Right ventricle myocardium inferior (tissue), 1 donor: ENCODE measurements around the gene B4GALNT4. TPM values are rescaled to one million over a fixed set of nuclear protein-coding genes. Genes with fewer than 3 reads are reported as not detected.

Source experiments
- ATAC-seq: fragments of 200-7000 bp; cut with Tn5 transposase; one replicate; pipeline ENCODE4 v1.9.1; 2020; ENCODE audit warnings: mild to moderate bottlenecking, moderate library complexity
- DNase-seq: peaks from one replicate; pipeline ENCODE4 v3.0.0; 2021; ENCODE audit errors: missing footprints
- intact Hi-C: fragments of 100-400 bp; cut with DNase I; formaldehyde crosslinking; loops from one replicate; pipeline ENCODE4 v1.11.0; 2022
- total RNA-seq: library from RNA; stranded (reverse); fragmentation: NEBNext Ultra II Directional; extraction: Animal tissue kit (Norgen Biotek cat#: 25700); gene quantifications from one replicate; pipeline ENCODE4 v1.2.1, GENCODE V29; 2021
- donor health status: DM: no; HTN: yes; CAD: no; lungs with severe emphysema.

Gene B4GALNT4
- total RNA-seq, 1 donor from 2014 or later, result 0.54 TPM

DNA sequence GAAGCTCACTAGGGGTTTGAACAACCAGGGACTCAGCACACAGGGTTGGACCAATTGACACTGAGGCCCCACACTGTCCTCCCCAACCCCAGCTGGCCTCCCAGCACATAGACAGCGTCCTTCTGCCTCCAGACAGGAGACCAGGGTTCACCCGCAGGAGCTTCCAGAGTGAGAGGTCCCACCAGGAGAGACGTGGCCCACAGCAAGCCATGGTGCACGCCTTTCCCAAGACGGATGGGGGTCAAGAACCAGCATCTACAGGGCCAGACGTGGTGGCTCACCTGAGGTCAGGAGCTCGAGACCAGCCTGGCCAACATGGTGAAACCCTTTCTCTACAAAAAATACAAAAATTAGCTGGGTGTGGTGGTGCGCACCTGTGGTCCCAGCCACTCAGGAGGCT, 57.6 kb downstream of the B4GALNT4 start:
- DNase-seq, result peak; percentile 46
- intact Hi-C loops, result no loop called here
- ATAC-seq, result no peak

DNA sequence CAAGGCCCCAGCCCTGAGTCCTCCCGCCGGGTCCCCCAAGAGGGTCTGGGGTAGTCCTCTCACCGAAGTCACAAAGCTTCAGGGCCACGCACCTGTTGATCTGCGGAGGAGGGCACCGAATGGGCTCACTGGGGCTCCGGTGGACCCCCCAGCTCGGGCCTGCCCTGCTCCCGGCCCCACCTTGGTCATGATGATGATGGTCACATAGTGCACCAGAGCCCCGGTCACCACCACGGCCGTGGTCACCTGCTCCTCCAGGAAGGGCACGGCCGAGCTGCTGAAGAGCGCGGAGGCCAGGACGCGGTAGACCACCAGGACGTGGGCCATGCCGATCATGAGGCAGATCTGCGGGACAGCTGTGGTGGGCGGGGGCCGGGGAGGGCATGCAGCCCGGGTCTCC, 59.0 kb downstream of the B4GALNT4 start:
- DNase-seq, result peak; percentile 67
- intact Hi-C loops, result no loop called here
- no peak for ATAC-seq

DNA sequence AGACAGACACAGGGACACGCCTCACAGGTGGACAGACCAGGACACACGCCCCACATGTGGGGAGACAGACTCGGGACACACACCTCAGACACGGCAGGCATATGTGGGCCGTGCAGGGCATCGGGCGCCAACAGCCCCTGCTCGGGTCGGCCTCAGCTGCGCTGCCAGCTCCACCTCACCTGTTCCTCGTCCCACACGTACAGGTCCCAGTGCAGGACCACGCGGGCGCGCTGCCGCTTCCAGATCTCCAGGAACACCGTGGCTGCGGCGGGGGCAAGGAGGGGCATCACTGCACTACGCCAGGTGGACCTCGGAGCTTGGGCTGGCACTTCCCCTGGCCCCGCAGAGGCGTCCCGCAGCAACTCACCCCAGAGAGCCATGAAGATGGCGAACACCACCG, 60.1 kb downstream of the B4GALNT4 start:
- ATAC-seq (no peak), DNase-seq (peak; percentile 65)
- intact Hi-C loops, result no loop called here

DNA sequence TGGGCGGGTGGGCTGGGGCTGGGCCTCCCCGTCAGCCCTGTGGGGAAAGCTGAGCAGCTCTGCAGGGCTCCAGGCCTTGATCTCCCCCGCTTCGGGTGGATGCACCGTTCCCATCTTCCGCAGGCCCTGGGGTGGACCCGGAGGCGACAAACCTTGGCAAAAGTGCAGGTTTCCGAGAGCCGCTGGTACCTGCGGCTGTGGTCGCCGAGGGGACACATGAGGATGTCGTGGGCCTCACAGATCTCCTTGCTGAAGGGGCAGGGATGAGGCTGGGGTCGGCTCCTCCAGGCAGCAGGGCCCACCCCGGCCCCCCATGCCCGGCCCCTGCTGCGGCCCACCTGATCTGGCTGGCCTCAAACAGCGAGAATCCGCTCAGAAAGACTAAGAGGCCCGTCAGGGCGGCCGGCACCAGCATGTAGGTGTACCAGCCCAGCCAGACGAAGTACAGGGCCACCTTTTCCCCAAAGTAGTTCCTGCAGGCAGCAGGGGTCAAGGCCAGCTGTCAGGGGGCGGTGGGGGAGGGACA, 60.7 kb downstream of the B4GALNT4 start:
- DNase-seq (peak; percentile 45), ATAC-seq (no peak)
- intact Hi-C loops, result no loop called here

Other genes with a start within 250 kb of the B4GALNT4 start
- not detected for gene SCGB1C1, start 176.4 kb upstream of the B4GALNT4 start, total RNA-seq
- 19.4 TPM for gene BET1L, start 162.1 kb upstream of the B4GALNT4 start, total RNA-seq
- gene RIC8A, start 161.8 kb upstream of the B4GALNT4 start, total RNA-seq, result 52.3 TPM
- 39.7 TPM for gene SIRT3, start 133.2 kb upstream of the B4GALNT4 start, total RNA-seq
- gene PSMD13, start 132.5 kb upstream of the B4GALNT4 start, total RNA-seq, result 91.7 TPM
- gene NLRP6, start 91.1 kb upstream of the B4GALNT4 start, total RNA-seq, result 0.14 TPM
- gene PGGHG, start 80.4 kb upstream of the B4GALNT4 start, total RNA-seq, result 10.0 TPM
- not detected for gene IFITM5, start 70.0 kb upstream of the B4GALNT4 start, total RNA-seq
- 253 TPM for gene IFITM2, start 61.7 kb upstream of the B4GALNT4 start, total RNA-seq
- gene IFITM1, start 55.5 kb upstream of the B4GALNT4 start, total RNA-seq, result 125 TPM
- gene IFITM3, start 48.6 kb upstream of the B4GALNT4 start, total RNA-seq, result 401 TPM
- 0.32 TPM for gene PKP3, start 24.7 kb downstream of the B4GALNT4 start, total RNA-seq
- 50.0 TPM for gene SIGIRR, start 45.5 kb downstream of the B4GALNT4 start, total RNA-seq
- 0.41 TPM for gene ANO9, start 72.5 kb downstream of the B4GALNT4 start, total RNA-seq
- 27.8 TPM for gene PTDSS2, start 80.8 kb downstream of the B4GALNT4 start, total RNA-seq
- gene RNH1, start 137.7 kb downstream of the B4GALNT4 start, total RNA-seq, result 190 TPM
- gene HRAS, start 166.1 kb downstream of the B4GALNT4 start, total RNA-seq, result 57.5 TPM
- 0.16 TPM for gene LRRC56, start 168.0 kb downstream of the B4GALNT4 start, total RNA-seq
- gene LMNTD2, start 191.2 kb downstream of the B4GALNT4 start, total RNA-seq, result 0.14 TPM
- gene RASSF7, start 191.5 kb downstream of the B4GALNT4 start, total RNA-seq, result 3.9 TPM
- 16.6 TPM for gene PHRF1, start 207.0 kb downstream of the B4GALNT4 start, total RNA-seq
- gene IRF7, start 246.5 kb downstream of the B4GALNT4 start, total RNA-seq, result 13.2 TPM